Subcutaneous adipose tissue (tissue), 4 donors: ENCODE data around the gene TRMU. TPM values are rescaled to one million over a fixed set of nuclear protein-coding genes. Genes with fewer than 3 reads are reported as not detected.

ENCODE experiments used
- CTCF ChIP-seq: fragments of 450-650 bp; IDR thresholded peaks from one replicate; pipeline ENCODE4 v1.5.1; 2016; ENCODE audit warnings: low read depth, mild to moderate bottlenecking, control low read depth, antibody characterized with exemption, moderate library complexity
- total RNA-seq, 4 donors: library from RNA; depleted of rRNA; stranded (reverse); fragments of >200 nt; gene quantifications; one replicate each; pipeline ENCODE4 v1.1.0, GENCODE V29; 2016

Gene TRMU
- total RNA-seq, 4 donors from 2014 or later = 28.7 to 49.0 (median 31.3) TPM

GRCh38 chr22:46364341-46365165 lies 29.0 kb downstream of the TRMU start:
- TF ChIP-seq CTCF = no peak

DNA sequence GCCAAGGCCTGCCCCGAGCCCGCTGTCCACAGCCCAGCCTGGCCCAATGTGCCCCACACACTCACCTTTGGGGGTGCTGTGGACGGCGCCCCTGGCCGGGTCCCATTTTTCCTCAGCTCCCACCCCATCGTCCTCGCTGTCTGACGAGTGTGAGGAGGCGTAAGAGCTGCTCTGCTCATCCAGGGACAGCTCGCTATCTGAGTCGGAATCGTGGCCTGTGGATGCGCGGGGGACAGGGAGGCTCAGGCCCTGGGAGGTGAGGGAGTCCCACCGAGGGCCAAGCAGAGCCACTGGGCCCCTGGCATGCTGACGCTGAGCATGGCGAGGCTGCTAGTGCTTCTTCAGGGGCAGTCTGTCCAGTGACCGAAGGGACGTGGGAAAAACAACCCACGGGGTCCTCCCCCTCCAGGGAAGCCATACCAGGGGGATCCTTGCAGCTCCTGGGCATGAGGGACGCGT lies 29.7 kb downstream of the TRMU start:
- TF ChIP-seq CTCF = no peak

DNA sequence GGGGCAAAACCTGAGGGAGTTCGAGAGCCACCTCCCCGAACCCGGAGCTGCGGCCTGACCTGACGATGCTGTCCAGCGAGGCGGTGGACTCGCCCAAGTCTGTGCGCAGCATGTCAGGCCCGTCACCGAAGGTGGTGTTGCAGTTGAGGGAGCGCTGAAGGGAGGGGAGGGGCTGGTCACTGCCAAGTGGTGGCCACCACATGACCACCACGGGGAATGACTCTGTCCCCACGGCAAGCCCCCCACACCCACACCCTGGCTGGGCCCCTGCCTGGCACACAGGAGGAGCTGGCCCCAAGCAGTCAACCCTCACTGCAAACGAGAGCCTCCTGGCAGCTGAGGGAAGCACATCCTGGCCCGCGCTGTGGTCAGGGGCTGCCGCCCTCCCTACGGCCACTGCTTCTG lies 30.8 kb downstream of the TRMU start:
- TF ChIP-seq CTCF = no peak

DNA sequence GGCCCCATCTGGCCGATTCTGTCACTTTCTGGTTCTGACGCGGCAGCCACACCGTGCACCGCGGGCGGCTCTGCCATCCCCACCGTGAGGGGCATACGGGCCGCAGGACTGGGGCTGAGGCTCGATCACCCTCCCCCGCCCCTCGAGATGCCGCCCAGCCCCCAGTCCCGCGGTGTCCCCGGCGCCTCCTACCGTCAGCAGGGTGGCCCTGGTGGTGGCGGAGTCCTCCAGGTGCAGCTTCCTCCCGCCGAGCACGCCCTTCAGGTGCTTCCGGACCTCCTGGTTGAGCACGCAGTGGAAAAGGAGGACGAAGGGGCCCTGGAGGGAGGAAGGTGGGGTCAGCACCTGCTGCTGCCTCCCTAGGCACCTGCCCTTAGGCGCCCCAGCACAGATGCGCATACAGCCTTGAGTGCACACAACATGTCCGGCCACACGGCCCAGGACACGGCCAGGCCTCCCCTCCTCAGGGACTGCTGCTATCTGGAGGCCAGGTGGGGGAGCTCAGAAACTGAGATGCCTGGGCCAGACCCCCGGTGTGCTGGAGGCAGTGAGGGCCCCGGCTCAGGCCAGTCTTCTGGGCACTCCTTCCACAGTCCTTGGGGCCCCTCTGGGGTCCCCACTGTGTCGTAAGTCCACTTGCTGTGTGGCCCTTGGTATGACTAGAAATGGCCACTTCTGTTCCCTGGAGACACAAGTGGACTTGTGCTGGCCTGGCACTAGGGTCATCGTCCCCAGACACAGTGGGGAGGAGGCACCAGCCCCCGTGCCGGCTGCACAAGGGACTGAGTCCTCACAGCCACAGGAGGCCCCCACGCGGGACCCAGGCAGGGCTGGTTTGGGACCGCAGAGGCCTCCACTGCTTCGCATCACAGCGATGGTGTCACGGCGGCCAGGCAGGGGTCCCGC lies 31.5 kb downstream of the TRMU start:
- no peak for TF ChIP-seq CTCF

- no peak for TF ChIP-seq CTCF
Measured at GRCh38 chr22:46367707-46368191, 32.2 kb downstream of the TRMU start.

GRCh38 chr22:46368422-46368821 lies 32.9 kb downstream of the TRMU start:
- TF ChIP-seq CTCF = no peak
